ENCODE measurements around the gene PIANP.

The PIANP gene

DNA sequence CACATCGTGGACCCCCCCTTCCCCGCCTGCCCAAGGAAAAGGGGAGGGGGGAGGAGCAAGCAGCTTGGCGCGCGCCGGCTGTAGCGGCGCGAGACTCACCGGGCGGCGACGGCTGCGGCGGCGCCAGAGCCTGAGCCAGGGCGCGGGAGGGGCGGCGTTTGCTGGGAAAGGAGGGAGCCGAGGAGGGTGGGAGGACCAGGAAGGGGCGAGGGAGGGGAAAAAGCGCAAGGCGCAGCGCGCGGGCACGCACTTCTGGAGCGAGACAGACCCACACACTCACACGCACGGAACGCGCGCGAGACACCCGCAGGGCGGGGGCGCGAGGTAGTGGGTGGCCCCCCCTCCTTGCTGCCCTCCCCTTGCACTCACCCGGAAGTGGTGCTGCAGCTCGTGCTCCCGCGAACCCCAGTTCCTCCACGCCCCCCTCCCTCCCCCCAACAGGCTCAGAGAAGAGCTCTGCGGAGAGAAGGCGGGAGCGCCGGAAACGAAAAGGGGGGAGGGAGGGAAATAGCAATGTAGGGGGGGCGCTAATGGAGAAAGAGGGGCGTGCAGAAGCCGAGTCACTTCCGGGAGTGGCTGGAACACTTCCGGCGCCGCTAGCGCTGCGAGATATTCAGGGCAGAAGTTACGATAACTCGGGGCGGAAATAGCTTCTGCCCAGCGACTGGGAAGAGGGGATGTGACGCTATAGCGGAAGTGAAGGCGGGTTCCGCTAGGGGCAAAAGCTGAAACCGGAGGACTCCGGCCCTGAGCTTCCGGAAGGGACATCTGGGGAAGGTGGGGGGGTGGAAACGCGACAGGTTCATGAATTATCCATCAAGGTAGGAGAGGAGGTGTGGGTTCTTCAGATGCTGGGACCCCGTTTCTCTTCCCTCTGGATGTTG, 11.4 kb downstream of the PIANP start, which contains the start of gene ZNF384:
ZNF384 (minus strand) TSS at position 377 of the 884 bp plus-strand sequence. CDS start 9,855 bp downstream, outside the sequence.
- TF ChIP-seq, protein P1, sequence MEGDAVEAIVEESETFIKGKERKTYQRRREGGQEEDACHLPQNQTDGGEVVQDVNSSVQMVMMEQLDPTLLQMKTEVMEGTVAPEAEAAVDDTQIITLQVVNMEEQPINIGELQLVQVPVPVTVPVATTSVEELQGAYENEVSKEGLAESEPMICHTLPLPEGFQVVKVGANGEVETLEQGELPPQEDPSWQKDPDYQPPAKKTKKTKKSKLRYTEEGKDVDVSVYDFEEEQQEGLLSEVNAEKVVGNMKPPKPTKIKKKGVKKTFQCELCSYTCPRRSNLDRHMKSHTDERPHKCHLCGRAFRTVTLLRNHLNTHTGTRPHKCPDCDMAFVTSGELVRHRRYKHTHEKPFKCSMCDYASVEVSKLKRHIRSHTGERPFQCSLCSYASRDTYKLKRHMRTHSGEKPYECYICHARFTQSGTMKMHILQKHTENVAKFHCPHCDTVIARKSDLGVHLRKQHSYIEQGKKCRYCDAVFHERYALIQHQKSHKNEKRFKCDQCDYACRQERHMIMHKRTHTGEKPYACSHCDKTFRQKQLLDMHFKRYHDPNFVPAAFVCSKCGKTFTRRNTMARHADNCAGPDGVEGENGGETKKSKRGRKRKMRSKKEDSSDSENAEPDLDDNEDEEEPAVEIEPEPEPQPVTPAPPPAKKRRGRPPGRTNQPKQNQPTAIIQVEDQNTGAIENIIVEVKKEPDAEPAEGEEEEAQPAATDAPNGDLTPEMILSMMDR (IDR thresholded peaks at IDR 0.05) = no peak
- Histone ChIP-seq H3K27me3 (ENCODE audit: control insufficient read depth, insufficient read depth, low read length) (no peaks in the 10 kb centered on the region), H3K9ac (peak within 1 kb of the TSS; percentile 92), H3K27ac (peak within 1 kb of the TSS; percentile 98), H3K4me2 (ENCODE audit: low read length) (peak within 1 kb of the TSS; percentile 84), H3K79me2 (peaks cover 14% of the 10 kb centered on the region), H2AFZ (peak within 1 kb of the TSS; percentile 87), H3K4me3 (ENCODE audit: low read depth, low read length) (peak within 1 kb of the TSS; percentile 98), H3K4me1 (peaks cover 13% of the 10 kb centered on the region), H3K36me3 (ENCODE audit: control insufficient read depth, insufficient read depth, low read length) (no peaks in the 10 kb centered on the region), H3K9me3 (ENCODE audit: control insufficient read depth, low read length) (no peaks in the 10 kb centered on the region)

DNA sequence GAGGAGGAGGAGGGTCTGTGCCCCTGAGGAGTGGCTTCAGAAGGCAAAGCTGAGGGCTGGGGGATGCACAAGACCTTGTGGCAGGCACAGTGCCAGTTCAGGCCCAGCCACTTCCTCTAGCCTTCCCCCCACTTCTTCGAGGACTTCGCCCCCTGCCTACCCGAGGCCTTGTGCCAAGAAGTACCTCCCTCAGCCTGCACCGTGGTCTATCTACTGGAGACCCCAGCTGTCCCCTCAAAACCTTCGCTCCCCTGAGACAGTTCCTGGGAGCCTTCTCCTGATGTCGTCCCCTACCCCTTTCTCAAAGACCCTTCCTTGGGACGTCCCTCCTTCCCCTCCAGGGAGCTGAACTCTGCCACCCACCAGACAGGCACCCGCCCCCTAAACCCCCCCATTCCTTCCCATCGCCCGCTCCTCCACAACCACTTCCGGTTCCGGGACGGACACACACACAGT, 12.0 kb downstream of the PIANP start:
- Histone ChIP-seq H3K4me2 (ENCODE audit: low read length) (peak overlapping the region; percentile 84), H3K9ac (peak overlapping the region; percentile 92), H3K36me3 (ENCODE audit: control insufficient read depth, insufficient read depth, low read length) (no peaks in the 10 kb centered on the region), H3K9me3 (ENCODE audit: control insufficient read depth, low read length) (no peaks in the 10 kb centered on the region), H3K4me1 (peaks cover 13% of the 10 kb centered on the region), H3K27ac (peak overlapping the region; percentile 98), H3K4me3 (ENCODE audit: low read depth, low read length) (peak overlapping the region; percentile 98), H3K27me3 (ENCODE audit: control insufficient read depth, insufficient read depth, low read length) (no peaks in the 10 kb centered on the region), H3K79me2 (peaks cover 19% of the 10 kb centered on the region), H2AFZ (peak overlapping the region; percentile 87)
- TF ChIP-seq, protein P1 (IDR thresholded peaks at IDR 0.05) = no peak

DNA sequence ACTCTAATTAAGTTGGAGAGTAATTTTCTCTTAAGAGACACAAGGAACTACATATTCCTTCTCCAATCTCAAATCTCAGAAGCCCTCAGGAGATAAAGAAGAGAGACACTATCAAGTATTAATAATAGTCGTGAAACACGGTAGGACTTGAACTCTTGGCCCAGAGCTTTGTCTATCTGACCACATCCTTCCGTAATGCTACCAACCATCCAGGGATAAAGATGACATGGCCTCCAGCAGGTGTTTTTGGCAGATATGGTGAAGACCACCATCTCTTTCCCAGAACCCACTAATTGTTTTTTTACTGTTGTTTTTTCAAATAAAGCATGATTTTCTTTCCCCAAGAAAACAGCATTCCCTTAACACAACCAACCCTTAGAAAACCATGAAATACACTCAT, 14.8 kb downstream of the PIANP start:
- Histone ChIP-seq H2AFZ (no peak overlapping the region), H3K27ac (no peak overlapping the region), H3K27me3 (ENCODE audit: control insufficient read depth, insufficient read depth, low read length) (no peaks in the 10 kb centered on the region), H3K4me1 (peaks cover 15% of the 10 kb centered on the region), H3K9ac (no peak overlapping the region), H3K36me3 (ENCODE audit: control insufficient read depth, insufficient read depth, low read length) (no peaks in the 10 kb centered on the region), H3K4me2 (ENCODE audit: low read length) (no peak overlapping the region), H3K79me2 (peaks cover 27% of the 10 kb centered on the region), H3K9me3 (ENCODE audit: control insufficient read depth, low read length) (no peaks in the 10 kb centered on the region), H3K4me3 (ENCODE audit: low read depth, low read length) (no peak overlapping the region)
- TF ChIP-seq, protein P1 (IDR thresholded peaks at IDR 0.05) = no peak

DNA sequence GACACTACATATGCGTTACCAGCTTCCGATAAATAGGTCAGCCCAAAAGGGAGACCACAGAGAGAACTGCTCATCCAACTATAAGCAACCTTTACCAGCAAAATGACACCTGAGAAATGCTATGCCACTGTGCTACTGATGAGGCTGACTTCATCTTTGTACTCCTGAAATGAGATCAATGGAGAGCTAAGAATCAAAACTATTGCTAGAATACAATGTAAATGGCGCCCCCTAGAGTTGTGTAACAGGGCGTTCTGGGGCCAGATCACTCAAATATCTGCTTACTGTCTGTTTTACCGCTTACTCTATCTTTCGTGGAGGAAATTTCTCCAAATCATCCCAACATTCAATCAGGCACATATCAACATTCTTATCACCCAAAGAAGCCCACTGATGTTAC, 16.0 kb downstream of the PIANP start:
- Histone ChIP-seq H3K4me2 (ENCODE audit: low read length) (no peak overlapping the region), H3K36me3 (ENCODE audit: control insufficient read depth, insufficient read depth, low read length) (no peaks in the 10 kb centered on the region), H3K9ac (no peak overlapping the region), H3K79me2 (peaks cover 34% of the 10 kb centered on the region), H3K4me3 (ENCODE audit: low read depth, low read length) (no peak overlapping the region), H3K27me3 (ENCODE audit: control insufficient read depth, insufficient read depth, low read length) (no peaks in the 10 kb centered on the region), H3K4me1 (peaks cover 15% of the 10 kb centered on the region), H2AFZ (no peak overlapping the region), H3K9me3 (ENCODE audit: control insufficient read depth, low read length) (no peaks in the 10 kb centered on the region), H3K27ac (peak overlapping the region; percentile 1)
- TF ChIP-seq, protein P1 (IDR thresholded peaks at IDR 0.05) = peak; percentile 24

Data from parathyroid adenoma (tissue), 2 donors.